ENCODE data around the gene CIPC.

Gene CIPC

GRCh38 chr14:77126461-77126990, 28.5 kb downstream of the CIPC start:
- DNase-seq, result no peak

GRCh38 chr14:77128414-77128891, 30.4 kb downstream of the CIPC start:
- DNase-seq, result no peak

- no peak for DNase-seq
These were observed 32.3 kb downstream of the CIPC start for GRCh38 chr14:77130386-77130785.

- DNase-seq, result no peak
These were observed 33.1 kb downstream of the CIPC start for GRCh38 chr14:77131206-77131605.

- no peak for DNase-seq
These were observed 33.9 kb downstream of the CIPC start for GRCh38 chr14:77131871-77132486.

GRCh38 chr14:77133720-77134338, 35.8 kb downstream of the CIPC start:
- peak; percentile 40 to 58 for DNase-seq

- DNase-seq, result no peak
These were observed 41.0 kb downstream of the CIPC start for GRCh38 chr14:77139022-77139421.

GRCh38 chr14:77139540-77140358, 41.7 kb downstream of the CIPC start:
- peak in 1 of 2 donors; percentile 19 for DNase-seq

GRCh38 chr14:77140359-77141213, 42.5 kb downstream of the CIPC start:
- DNase-seq, result no peak

GRCh38 chr14:77141214-77142004, 43.4 kb downstream of the CIPC start, which contains the start of gene ZDHHC22:
Gene ZDHHC22 (minus strand): TSS chr14:77141791. CDS start chr14:77139738, 2,053 bp downstream.
- DNase-seq, result no peak

- DNase-seq, result no peak
These were observed 44.1 kb downstream of the CIPC start for GRCh38 chr14:77142005-77142800.

- DNase-seq, result no peak
These were observed 45.0 kb downstream of the CIPC start for GRCh38 chr14:77143071-77143470.

- no peak for DNase-seq
These were observed 46.5 kb downstream of the CIPC start for GRCh38 chr14:77144412-77145115.

GRCh38 chr14:77145975-77146740, 48.1 kb downstream of the CIPC start:
- DNase-seq, result no peak

GRCh38 chr14:77148510-77149231, 50.6 kb downstream of the CIPC start:
- no peak for DNase-seq

GRCh38 chr14:77151245-77151644, 53.2 kb downstream of the CIPC start:
- peak in 1 of 2 donors; percentile 4 for DNase-seq

- DNase-seq, result peak in 1 of 2 donors; percentile 41
These were observed 54.0 kb downstream of the CIPC start for GRCh38 chr14:77151918-77152588.

GRCh38 chr14:77153802-77154201, 55.7 kb downstream of the CIPC start:
- no peak for DNase-seq
